Gastroesophageal sphincter (tissue), 3 donors: ENCODE data around the gene ZBTB7C.

ENCODE experiments used
- POLR2A ChIP-seq, 2 donors: fragments of 450-650 bp; IDR thresholded peaks; one replicate each; pipeline ENCODE4 v1.6.1; 2017; ENCODE audit warnings: antibody characterized with exemption in 2 of 2, mild to moderate bottlenecking in 2 of 2, moderate library complexity in 1 of 2
- POLR2AphosphoS5 ChIP-seq: sonication (generic); formaldehyde crosslinking; IDR thresholded peaks from one replicate; pipeline ENCODE4 v1.6.1; 2017; ENCODE audit warnings: antibody characterized with exemption
- TF ChIP-seq, protein P1 (sequence below), 4 experiments: fragments of 200-600 bp in 2 of 4; fragments of 450-650 bp in 2 of 4; sonication (generic) in 1 of 4; IDR thresholded peaks; one replicate each; pipeline ENCODE4 v1.5.1; 2017 to 2019; ENCODE audit warnings: antibody characterized with exemption in 4 of 4, mild to moderate bottlenecking in 2 of 4, moderate library complexity in 2 of 4

DNA sequence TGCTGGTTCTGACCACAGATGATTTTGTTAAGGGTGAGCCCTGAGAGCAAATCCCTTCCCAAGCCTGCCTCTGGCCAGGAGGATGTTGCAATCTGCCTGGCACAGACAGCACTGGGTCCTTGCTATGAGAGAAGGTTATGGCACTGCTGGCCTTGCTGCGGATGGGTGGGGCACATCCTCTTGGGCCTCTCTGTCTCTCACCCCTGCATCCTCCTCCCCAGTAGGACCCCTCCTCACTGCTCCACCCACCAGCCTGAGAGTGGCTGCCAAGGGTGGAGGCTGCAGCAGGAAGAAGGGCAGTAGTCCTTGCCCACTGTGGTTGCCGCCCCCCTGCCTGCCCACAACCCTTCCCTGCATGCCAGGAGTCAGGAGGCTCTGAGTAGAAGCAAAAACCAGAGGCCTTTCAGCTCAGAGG is 180.9 kb downstream of the ZBTB7C start:
- no peak for TF ChIP-seq POLR2A (IDR thresholded peaks at IDR 0.05)
- TF ChIP-seq, protein P1, sequence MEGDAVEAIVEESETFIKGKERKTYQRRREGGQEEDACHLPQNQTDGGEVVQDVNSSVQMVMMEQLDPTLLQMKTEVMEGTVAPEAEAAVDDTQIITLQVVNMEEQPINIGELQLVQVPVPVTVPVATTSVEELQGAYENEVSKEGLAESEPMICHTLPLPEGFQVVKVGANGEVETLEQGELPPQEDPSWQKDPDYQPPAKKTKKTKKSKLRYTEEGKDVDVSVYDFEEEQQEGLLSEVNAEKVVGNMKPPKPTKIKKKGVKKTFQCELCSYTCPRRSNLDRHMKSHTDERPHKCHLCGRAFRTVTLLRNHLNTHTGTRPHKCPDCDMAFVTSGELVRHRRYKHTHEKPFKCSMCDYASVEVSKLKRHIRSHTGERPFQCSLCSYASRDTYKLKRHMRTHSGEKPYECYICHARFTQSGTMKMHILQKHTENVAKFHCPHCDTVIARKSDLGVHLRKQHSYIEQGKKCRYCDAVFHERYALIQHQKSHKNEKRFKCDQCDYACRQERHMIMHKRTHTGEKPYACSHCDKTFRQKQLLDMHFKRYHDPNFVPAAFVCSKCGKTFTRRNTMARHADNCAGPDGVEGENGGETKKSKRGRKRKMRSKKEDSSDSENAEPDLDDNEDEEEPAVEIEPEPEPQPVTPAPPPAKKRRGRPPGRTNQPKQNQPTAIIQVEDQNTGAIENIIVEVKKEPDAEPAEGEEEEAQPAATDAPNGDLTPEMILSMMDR (IDR thresholded peaks at IDR 0.05) = no peak
- no peak for TF ChIP-seq POLR2AphosphoS5
